Fibroblast of peridontal ligament (primary cell): ENCODE data around the gene PURB.
A peak's percentile ranks its signal among the peaks of the same experiment; 100 is the strongest.
"Not testable (repeated sequence)": the region's sequence is repeated elsewhere in the genome, so short reads cannot be mapped to it uniquely, and the experiment has no call there.

ENCODE experiments used
- DNase-seq: peaks from one replicate; pipeline ENCODE4 v3.0.0-alpha.2; 2010; ENCODE audit errors: extremely low read depth

PURB gene

DNA sequence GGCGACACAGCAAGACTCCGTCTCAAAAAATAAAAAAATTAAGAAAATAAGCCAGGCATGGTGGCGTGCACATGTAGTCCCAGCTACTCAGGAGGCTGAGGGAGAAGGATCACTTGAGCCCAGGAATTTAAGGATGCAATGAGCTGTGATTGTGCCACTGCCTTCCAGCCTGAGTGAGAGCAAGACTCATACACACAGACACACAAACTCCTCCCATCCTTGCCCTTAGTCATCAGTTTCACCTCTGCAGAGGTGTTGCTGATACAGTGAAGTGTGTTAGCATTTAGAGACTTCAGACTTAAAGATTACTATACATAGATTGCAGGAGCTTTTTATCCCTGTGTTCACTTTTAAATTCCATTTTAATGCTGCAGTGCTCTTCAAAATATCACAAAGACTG lies 31.9 kb downstream of the PURB start:
- DNase-seq = no peak

GRCh38 chr7:44852590-44852989 lies 32.7 kb downstream of the PURB start:
- no peak for DNase-seq

GRCh38 chr7:44849885-44850544 lies 35.3 kb downstream of the PURB start:
- no peak for DNase-seq

GRCh38 chr7:44849259-44849884 lies 36.0 kb downstream of the PURB start:
- no peak for DNase-seq

DNA sequence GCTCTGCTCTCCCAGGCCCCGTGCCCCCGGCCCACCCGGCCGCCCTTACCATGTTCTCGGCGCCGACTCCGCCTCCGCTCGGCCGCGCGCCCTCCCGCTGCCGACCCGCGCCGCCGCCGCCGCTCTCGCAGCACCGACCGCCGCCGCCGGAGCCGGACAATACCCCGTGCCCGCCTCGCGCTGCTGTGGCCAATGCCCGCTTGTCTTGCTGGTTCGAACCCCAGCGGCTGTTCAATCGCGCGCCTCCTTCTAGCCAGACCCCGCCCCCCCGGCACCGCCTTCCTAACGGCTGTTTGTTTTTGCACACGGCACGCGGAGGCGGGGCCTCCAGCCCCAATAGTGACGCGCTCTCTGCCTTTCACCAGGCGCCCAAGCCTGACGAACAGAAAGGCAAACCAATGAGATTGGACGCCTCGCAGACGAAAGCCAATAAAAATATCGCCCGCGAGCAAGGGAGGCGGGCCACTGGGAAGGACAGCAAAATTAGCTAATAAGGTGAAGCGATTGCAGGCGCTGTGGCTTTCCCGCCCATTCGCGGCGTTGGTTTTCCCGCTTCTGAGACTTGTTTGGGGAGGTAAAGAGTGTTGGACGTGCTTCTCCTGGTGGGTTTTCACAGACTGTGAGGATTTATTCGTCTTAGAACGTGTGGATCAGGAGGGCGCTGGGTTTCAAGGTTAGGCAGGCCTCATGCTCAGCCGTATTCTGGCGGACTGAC lies 37.3 kb downstream of the PURB start, which contains the start of gene H2AZ2:
H2AZ2 (minus strand) TSS at position 168 of the 715 bp plus-strand sequence; CDS start at position 52, 116 bp downstream.
- peak; percentile 100 for DNase-seq

- peak; percentile 77 for DNase-seq
These were observed 37.8 kb downstream of the PURB start for GRCh38 chr7:44847509-44847919.

GRCh38 chr7:44846816-44847508 lies 38.4 kb downstream of the PURB start:
- no peak for DNase-seq

DNA sequence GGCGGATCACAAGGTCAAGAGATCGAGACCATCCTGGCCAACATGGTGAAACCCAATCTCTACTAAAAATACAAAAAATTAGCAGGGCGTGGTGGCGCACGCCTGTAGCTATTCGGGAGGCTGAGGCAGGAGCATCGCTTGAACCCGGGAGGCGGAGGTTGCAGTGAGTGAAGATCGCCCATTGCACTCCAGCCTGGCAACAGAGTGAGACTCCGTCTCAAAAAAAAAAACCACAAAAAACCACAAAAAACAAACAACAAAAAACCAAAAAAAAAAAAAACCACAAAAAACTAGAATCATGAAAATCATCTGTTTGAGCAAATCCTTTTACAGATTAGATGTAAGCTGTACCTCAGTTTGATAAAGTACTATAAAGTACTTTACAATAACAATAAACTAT lies 38.9 kb downstream of the PURB start:
- DNase-seq = not testable (repeated sequence)

GRCh38 chr7:44845451-44845850 lies 39.9 kb downstream of the PURB start:
- DNase-seq = peak; percentile 23

DNA sequence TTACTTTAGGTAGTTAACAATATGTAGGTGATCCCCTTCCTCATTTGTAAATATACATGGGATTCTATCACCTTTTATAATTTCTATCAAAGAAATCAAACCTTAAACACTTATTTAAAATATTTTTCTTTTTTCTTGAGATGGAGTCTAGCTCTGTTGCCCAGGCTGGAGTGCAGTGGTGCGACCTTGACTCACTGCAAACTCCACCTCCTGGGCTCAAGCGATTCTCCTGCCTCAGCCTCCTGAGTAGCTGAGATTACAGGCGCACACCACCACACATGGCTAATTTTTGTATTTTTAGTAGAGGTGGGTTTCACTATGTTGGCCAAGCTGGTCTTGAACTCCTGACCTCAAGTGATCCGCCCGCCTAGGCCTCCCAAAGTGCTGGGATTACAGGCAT lies 41.9 kb downstream of the PURB start:
- not testable (repeated sequence) for DNase-seq

DNA sequence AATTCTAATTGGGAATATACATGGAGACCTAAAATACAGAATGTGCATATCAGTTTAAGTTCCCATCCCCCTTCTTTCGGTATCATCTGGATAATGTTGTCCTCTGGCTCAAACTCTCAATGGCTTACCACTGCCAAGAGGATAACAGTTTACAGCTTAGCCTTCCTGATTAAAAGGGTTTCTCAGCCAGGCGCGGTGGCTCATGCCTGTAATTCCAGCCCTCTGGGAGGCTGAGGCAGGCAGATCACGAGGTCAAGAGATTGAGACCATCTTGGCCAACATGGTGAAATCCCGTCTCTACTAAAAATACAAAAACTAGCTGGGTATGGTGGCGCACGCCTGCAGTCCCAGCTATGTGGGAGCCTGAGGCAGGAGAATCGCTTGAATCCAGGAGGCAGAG lies 42.7 kb downstream of the PURB start:
- not testable (repeated sequence) for DNase-seq

- no peak for DNase-seq
These were observed 46.6 kb downstream of the PURB start for GRCh38 chr7:44838751-44839150.

GRCh38 chr7:44827567-44827966 lies 57.8 kb downstream of the PURB start:
- no peak for DNase-seq
